ENCODE data around the gene LRRC59. TPM values are rescaled to one million over a fixed set of nuclear protein-coding genes. Genes with fewer than 3 reads are reported as not detected.
A peak's percentile ranks its signal among the peaks of the same experiment; 100 is the strongest.

LRRC59 gene
- total RNA-seq, 1 experiment from 2014 or later, result 106 TPM

DNA sequence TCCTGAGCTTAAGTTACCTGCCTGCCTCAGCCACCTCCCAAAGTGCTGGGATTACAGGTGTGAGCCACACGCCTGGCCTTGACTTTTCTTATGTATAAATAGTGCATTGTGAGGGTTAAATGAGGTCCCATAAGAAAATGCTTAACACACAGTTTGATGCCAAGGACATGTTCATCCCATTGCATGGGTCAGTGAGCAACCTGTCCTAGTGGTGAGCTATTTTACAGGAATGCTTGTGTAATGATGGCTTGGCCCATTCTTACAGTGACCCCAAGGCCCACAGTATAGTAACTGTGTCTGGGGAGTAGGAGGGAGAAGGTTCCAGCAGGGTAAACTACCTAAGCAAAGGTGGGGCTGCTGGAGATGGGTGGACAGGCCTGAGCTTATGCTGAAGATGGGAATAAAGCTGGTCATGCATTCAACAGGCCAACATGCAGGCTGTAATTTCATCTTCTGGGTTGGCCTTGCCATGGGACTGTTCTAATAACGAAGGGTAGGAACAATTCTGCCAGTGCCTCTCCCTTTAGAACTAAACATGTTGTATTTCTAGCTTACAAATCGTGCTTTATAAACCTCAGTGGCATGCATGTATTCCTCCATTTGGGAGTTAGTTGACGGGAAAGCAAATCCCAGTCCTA lies 34.9 kb upstream of the LRRC59 start:
- no peak overlapping the region for H3T11ph ChIP-seq (ENCODE audit: low read length)
- H3K79me2 ChIP-seq (ENCODE audit: insufficient read depth, low read length), result no peaks in the 10 kb centered on the region
- H3K79me1 ChIP-seq (ENCODE audit: insufficient read depth, low read depth, low read length, poor library complexity, severe bottlenecking), result no peaks in the 10 kb centered on the region
- no peak overlapping the region for H3K27ac ChIP-seq (ENCODE audit: insufficient read length, low read depth, low read length)
- H3K18ac ChIP-seq (ENCODE audit: insufficient read length, low read depth, low read length), result no peak overlapping the region
- no peak overlapping the region for H3K4me2 ChIP-seq (ENCODE audit: insufficient read depth, insufficient read length, low read length)
- H3K27me3 ChIP-seq (ENCODE audit: insufficient read depth, low read length), result no peaks in the 10 kb centered on the region
- no CpG with 5 or more reads among the region's 4 CpGs for WGBS (ENCODE audit: extremely low coverage, insufficient read length, low lambda C conversion rate)
- H2BK12ac ChIP-seq (ENCODE audit: insufficient read length, low read depth, low read length), result no peak overlapping the region
- no peaks in the 10 kb centered on the region for H3K4me1 ChIP-seq (ENCODE audit: insufficient read depth, low read length)
- H4K20me1 ChIP-seq (ENCODE audit: control insufficient read depth, insufficient read depth, insufficient read length), result no peaks in the 10 kb centered on the region
- H3K9ac ChIP-seq (ENCODE audit: extremely low read depth, insufficient read length, low read length), result no peak overlapping the region
- H4K8ac ChIP-seq (replicated peaks; ENCODE audit: insufficient read length, low read depth, low read length), result no peak overlapping the region
- no peak overlapping the region for H2BK5ac ChIP-seq (ENCODE audit: insufficient read length, low read length)
- Mint-ChIP-seq H3K27ac (0 out of 7 replicates have a peak overlapping the region, but pooled peaks of 1 of the 3 experiments have one; percentile 44), H3K4me1 (peaks cover 7 to 11% of the 10 kb centered on the region in 2 experiments), H3K36me3 (ENCODE audit: insufficient read depth in 1 of 3, low read depth in 3 of 3) (no peaks in the 10 kb centered on the region), H3K9me3 (no peaks in the 10 kb centered on the region; a peak in 1 of 5 replicates), H3K4me3 (no peak overlapping the region), H3K27me3 (ENCODE audit: low read depth) (no peaks in the 10 kb centered on the region)
- no peak overlapping the region for H4K91ac ChIP-seq (ENCODE audit: insufficient read length, low read depth, low read length)
- no peak for DNase-seq
- no peak overlapping the region for H3K56ac ChIP-seq (ENCODE audit: insufficient read length, low read depth, low read length)
- H3K23ac ChIP-seq (ENCODE audit: insufficient read length, low read depth, low read length), result no peak overlapping the region
- no peak overlapping the region for H3K14ac ChIP-seq (ENCODE audit: insufficient read depth, low read length)
- no peaks in the 10 kb centered on the region for H3K23me2 ChIP-seq (ENCODE audit: insufficient read length, low read depth, low read length, poor library complexity, severe bottlenecking)
- H4K5ac ChIP-seq (ENCODE audit: insufficient read length, low read depth, low read length), result no peak overlapping the region
- no peak overlapping the region for H2BK15ac ChIP-seq (ENCODE audit: low read depth, low read length)
- TF ChIP-seq, protein P1, sequence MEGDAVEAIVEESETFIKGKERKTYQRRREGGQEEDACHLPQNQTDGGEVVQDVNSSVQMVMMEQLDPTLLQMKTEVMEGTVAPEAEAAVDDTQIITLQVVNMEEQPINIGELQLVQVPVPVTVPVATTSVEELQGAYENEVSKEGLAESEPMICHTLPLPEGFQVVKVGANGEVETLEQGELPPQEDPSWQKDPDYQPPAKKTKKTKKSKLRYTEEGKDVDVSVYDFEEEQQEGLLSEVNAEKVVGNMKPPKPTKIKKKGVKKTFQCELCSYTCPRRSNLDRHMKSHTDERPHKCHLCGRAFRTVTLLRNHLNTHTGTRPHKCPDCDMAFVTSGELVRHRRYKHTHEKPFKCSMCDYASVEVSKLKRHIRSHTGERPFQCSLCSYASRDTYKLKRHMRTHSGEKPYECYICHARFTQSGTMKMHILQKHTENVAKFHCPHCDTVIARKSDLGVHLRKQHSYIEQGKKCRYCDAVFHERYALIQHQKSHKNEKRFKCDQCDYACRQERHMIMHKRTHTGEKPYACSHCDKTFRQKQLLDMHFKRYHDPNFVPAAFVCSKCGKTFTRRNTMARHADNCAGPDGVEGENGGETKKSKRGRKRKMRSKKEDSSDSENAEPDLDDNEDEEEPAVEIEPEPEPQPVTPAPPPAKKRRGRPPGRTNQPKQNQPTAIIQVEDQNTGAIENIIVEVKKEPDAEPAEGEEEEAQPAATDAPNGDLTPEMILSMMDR (conservative IDR thresholded peaks at IDR 0.05), result no peak
- H2BK120ac ChIP-seq (ENCODE audit: low read depth, low read length, poor library complexity, severe bottlenecking), result no peak overlapping the region
- no peak overlapping the region for H2AK5ac ChIP-seq (ENCODE audit: insufficient read length, low read length)
- H3K9me3 ChIP-seq (ENCODE audit: control insufficient read depth, low read depth, low read length), result no peaks in the 10 kb centered on the region
- H2BK20ac ChIP-seq (ENCODE audit: low read depth, low read length, poor library complexity, severe bottlenecking), result no peak overlapping the region
- H2AFZ ChIP-seq (ENCODE audit: low read length), result no peak overlapping the region
- H3K4ac ChIP-seq (ENCODE audit: low read depth, low read length), result no peak overlapping the region
